ENCODE measurements around the gene RNU6-9.

Gene RNU6-9

GRCh38 chr19:939922-940321 lies 46.6 kb downstream of the RNU6-9 start:
- no peaks in the 10 kb centered on the region for H3K27me3 Mint-ChIP-seq (ENCODE audit: low read depth)
- peak overlapping the region; percentile 13 to 50 (median 22) for H3K4me3 Mint-ChIP-seq
- peaks cover 25% of the 10 kb centered on the region for H3K4me1 Mint-ChIP-seq
- no peaks in the 10 kb centered on the region for H3K9me3 Mint-ChIP-seq
- H3K27ac Mint-ChIP-seq = peak overlapping the region; percentile 74 to 95 (median 80)
- peaks cover 55% of the 10 kb centered on the region for H3K36me3 Mint-ChIP-seq (ENCODE audit: low read depth)
- TF ChIP-seq CTCF (IDR thresholded peaks at IDR 0.05; ENCODE audit: unreplicated experiment in 3 of 3) = no peak

DNA sequence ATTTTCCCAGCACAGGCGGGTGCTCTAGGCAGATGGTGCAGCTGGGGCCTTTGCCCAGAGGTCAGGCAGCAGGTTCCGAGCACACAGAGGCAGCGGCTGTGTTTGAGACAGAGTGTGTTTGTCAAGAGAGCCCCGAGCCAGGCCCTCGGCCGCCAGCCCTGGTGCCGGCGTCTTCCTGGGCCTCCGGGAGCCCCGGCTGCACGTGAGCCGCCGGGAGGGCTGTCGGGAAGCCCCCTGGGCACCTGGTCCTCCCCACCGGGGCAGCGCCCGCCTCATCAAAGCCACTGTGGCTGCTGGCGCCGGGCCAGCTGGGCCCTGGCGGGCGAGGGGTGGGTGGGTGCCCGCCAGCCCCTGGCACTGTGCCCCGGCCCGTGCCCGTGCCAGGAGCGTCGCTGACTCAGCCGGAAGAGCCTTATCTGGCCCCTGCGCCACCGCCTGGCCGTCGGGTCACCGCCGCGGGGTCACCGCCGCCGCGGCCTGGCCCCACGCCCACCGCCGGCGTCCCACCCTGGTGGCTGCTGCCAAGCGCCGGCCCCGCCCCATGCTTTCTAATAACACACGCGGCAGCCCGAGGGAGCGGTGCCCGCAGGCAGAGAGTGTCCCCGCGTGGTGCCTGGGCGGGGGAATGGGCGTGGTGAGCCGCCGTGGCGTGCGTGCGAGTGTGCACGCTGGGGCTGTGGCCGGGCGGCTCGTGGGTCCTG lies 47.5 kb downstream of the RNU6-9 start:
- Mint-ChIP-seq H3K36me3 (ENCODE audit: low read depth) (peaks cover 55% of the 10 kb centered on the region), H3K4me1 (peaks cover 29% of the 10 kb centered on the region), H3K27ac (peak overlapping the region; percentile 74 to 95 (median 80)), H3K27me3 (ENCODE audit: low read depth) (no peaks in the 10 kb centered on the region), H3K9me3 (no peaks in the 10 kb centered on the region), H3K4me3 (no peak overlapping the region)
- TF ChIP-seq CTCF (IDR thresholded peaks at IDR 0.05; ENCODE audit: unreplicated experiment in 3 of 3) = no peak

- H3K9me3 Mint-ChIP-seq = no peaks in the 10 kb centered on the region
Observed at GRCh38 chr19:941292-942132, 48.2 kb downstream of the RNU6-9 start.

GRCh38 chr19:942133-942645 lies 48.9 kb downstream of the RNU6-9 start:
- H3K36me3 Mint-ChIP-seq (ENCODE audit: low read depth) = peaks cover 49% of the 10 kb centered on the region
- H3K4me1 Mint-ChIP-seq = peaks cover 29% of the 10 kb centered on the region
- no peak overlapping the region for H3K4me3 Mint-ChIP-seq
- no peak for TF ChIP-seq CTCF (IDR thresholded peaks at IDR 0.05; ENCODE audit: unreplicated experiment in 3 of 3)
- no peak overlapping the region for H3K27ac Mint-ChIP-seq
- no peaks in the 10 kb centered on the region for H3K27me3 Mint-ChIP-seq (ENCODE audit: low read depth)
- H3K9me3 Mint-ChIP-seq = no peaks in the 10 kb centered on the region

More at GRCh38 chr19:941292-942132, 48.2 kb downstream of the RNU6-9 start:
- H3K36me3 Mint-ChIP-seq (ENCODE audit: low read depth) = peaks cover 55% of the 10 kb centered on the region
- no peaks in the 10 kb centered on the region for H3K27me3 Mint-ChIP-seq (ENCODE audit: low read depth)
- TF ChIP-seq CTCF (IDR thresholded peaks at IDR 0.05; ENCODE audit: unreplicated experiment in 3 of 3) = no peak
- H3K4me1 Mint-ChIP-seq = peaks cover 29% of the 10 kb centered on the region
- peak overlapping the region; percentile 62 to 86 (median 81) for H3K27ac Mint-ChIP-seq
- H3K4me3 Mint-ChIP-seq = peak overlapping the region in 1 of 3 experiments; percentile 10

All from nephron (organoid).